K562 (cell line): ENCODE results near the gene AKAP13. TPM values are rescaled to one million over a fixed set of nuclear protein-coding genes. Genes with fewer than 3 reads are reported as not detected.
"Not testable (repeated sequence)": the region's sequence is repeated elsewhere in the genome, so short reads cannot be mapped to it uniquely, and the experiment has no call there.

Experiments
- ATAC-seq: fragments of 200-7000 bp; cut with Tn5 transposase; 3 replicates; pipeline ENCODE4 v1.9.1; 2020; ENCODE audit warnings: moderate library complexity
- BruUV-seq: library from RNA; stranded (reverse); fragments of 400-500 nt; replicated peaks from 2 replicates; lab custom pipeline; 2021; lab: Mats Ljungman, UMichigan
- CTCF ChIA-PET: fragments of 300-600 bp; formaldehyde crosslinking; extraction: SDS; loops from one replicate; lab custom pipeline; 2021; ENCODE audit warnings: low intra/inter-chr PET ratio; lab: Yijun Ruan, JAX
- POLR2A ChIA-PET: fragments of 300-600, 350-650 bp; sonication (Branson Sonifier 250); formaldehyde crosslinking; extraction: SDS; loops from one replicate; lab custom pipeline; 2021; ENCODE audit warnings: antibody characterized with exemption, inconsistent platforms; lab: Yijun Ruan, JAX
- DNase-seq, 4 experiments: peaks; one replicate each; pipeline versions ENCODE4 v3.0.0 to v3.0.0-alpha.2; 2011 to 2018; ENCODE audit warnings: low spot score in 3 of 4, mixed read lengths in 3 of 4; ENCODE audit errors: extremely low read depth in 1 of 4
- FAIRE-seq: peaks from 2 replicates; lab custom pipeline; 2011; peaks lifted over from hg19 to GRCh38; lab: Jason Lieb, UNC
- H2AFZ ChIP-seq: 2 replicates; pipeline ENCODE4 v1.6.0; 2011; ENCODE audit warnings: low read depth, low read length, control low read depth, inconsistent platforms
- H3K27ac ChIP-seq: fragments of 200-600 bp; 3 replicates; pipeline ENCODE4 v1.8.0; 2011; ENCODE audit warnings: low read depth, mild to moderate bottlenecking, control low read depth, inconsistent platforms, low read length, moderate library complexity, mixed read lengths; ENCODE audit errors: extremely low read depth
- H3K27me3 ChIP-seq, 2 experiments: fragments of 300-600 bp in 1 of 2; 2 replicates in 1 of 2; 3 replicates in 1 of 2; pipeline versions ENCODE4 v1.6.0 to v1.8.0; 2011; ENCODE audit warnings: inconsistent platforms in 2 of 2, low read length in 2 of 2, mild to moderate bottlenecking in 1 of 2, mixed read lengths in 1 of 2, moderate library complexity in 1 of 2; ENCODE audit not compliant: control insufficient read depth in 2 of 2, insufficient read depth in 2 of 2
- H3K36me3 ChIP-seq: fragments of 300-600 bp; 3 replicates; pipeline ENCODE4 v1.8.0; 2011; ENCODE audit warnings: mild to moderate bottlenecking, low read length, inconsistent platforms; ENCODE audit not compliant: control insufficient read depth, insufficient read depth
- H3K4me1 ChIP-seq, 2 experiments: fragments of 200-600 bp in 1 of 2; replicated peaks in 1 of 2; 2 replicates in 1 of 2; 3 replicates in 1 of 2; pipeline versions ENCODE4 v1.5.1 to v1.8.0; 2011; ENCODE audit warnings: inconsistent platforms in 2 of 2, low read length in 2 of 2, mild to moderate bottlenecking in 1 of 2, mixed read lengths in 1 of 2, moderate library complexity in 1 of 2; ENCODE audit not compliant: control insufficient read depth in 2 of 2, insufficient read depth in 2 of 2
- H3K4me2 ChIP-seq: 2 replicates; pipeline ENCODE4 v1.6.1; 2011; ENCODE audit warnings: low read length, control low read depth, inconsistent platforms, mixed read lengths; ENCODE audit not compliant: insufficient read depth
- H3K4me3 ChIP-seq: fragments of 200-600 bp; sonication (generic), shearing (Covaris generic); 2 replicates; pipeline ENCODE4 v1.5.1; 2016; ENCODE audit warnings: control low read depth, inconsistent platforms
- H3K79me2 ChIP-seq: fragments of 200-600 bp; 3 replicates; pipeline ENCODE4 v1.8.0; 2011; ENCODE audit warnings: low read length, inconsistent platforms; ENCODE audit not compliant: control insufficient read depth, insufficient read depth
- H3K9ac ChIP-seq, 2 experiments: 2 replicates each; pipeline versions ENCODE4 v1.6.0 to v1.6.1; 2011; ENCODE audit warnings: low read depth in 2 of 2, low read length in 2 of 2, control low read depth in 1 of 2, inconsistent platforms in 1 of 2, mild to moderate bottlenecking in 1 of 2, mixed read lengths in 1 of 2; ENCODE audit not compliant: insufficient read depth in 1 of 2
- H3K9me1 ChIP-seq: one replicate; pipeline ENCODE4 v1.6.0; 2011; ENCODE audit warnings: inconsistent platforms, mild to moderate bottlenecking, low read length, moderate library complexity; ENCODE audit not compliant: control insufficient read depth, insufficient read depth
- H3K9me3 ChIP-seq: replicated peaks from 2 replicates; pipeline ENCODE4 v1.5.1; 2011; ENCODE audit warnings: low read depth, low read length, inconsistent platforms; ENCODE audit not compliant: control insufficient read depth, insufficient read depth
- H4K20me1 ChIP-seq: replicated peaks from 2 replicates; pipeline ENCODE4 v1.6.1; 2011; ENCODE audit warnings: low read length, inconsistent platforms, mixed read lengths; ENCODE audit not compliant: control insufficient read depth, insufficient read depth
- ATF4 ChIP-seq: fragments of 450-650 bp; formaldehyde crosslinking; IDR thresholded peaks from 2 replicates; pipeline ENCODE4 v1.4.0; 2022; ENCODE audit warnings: mild to moderate bottlenecking, moderate library complexity
- BCOR ChIP-seq: fragments of 450-650 bp; IDR thresholded peaks from 2 replicates; pipeline ENCODE4 v1.6.1; 2016
- BMI1 ChIP-seq: fragments of 150-350 bp; IDR thresholded peaks from 2 replicates; pipeline ENCODE4 v1.6.1; 2014; ENCODE audit warnings: low read length
- ELK1 ChIP-seq: sonication (generic); formaldehyde crosslinking; IDR thresholded peaks from 2 replicates; pipeline ENCODE4 v1.8.1; 2022; ENCODE audit warnings: missing genetic modification reagents
- GTF2A2 ChIP-seq: IDR thresholded peaks from 2 replicates; pipeline ENCODE4 v1.6.1; 2016; ENCODE audit warnings: mild to moderate bottlenecking, missing genetic modification characterization, missing compliant biosample characterization
- IFI16 ChIP-seq: fragments of 250-450 bp; sonication (Bioruptor Pico); IDR thresholded peaks from 2 replicates; pipeline ENCODE4 v2.1.2; 2022; ENCODE audit warnings: mild to moderate bottlenecking, inconsistent platforms
- LEF1 ChIP-seq: fragments of 450-650 bp; IDR thresholded peaks from 2 replicates; pipeline ENCODE4 v1.6.1; 2016; ENCODE audit warnings: mild to moderate bottlenecking
- YY1 ChIP-seq, 3 experiments: IDR thresholded peaks; 2 replicates each; pipeline ENCODE4 v1.6.1; 2011; ENCODE audit warnings: low read length in 2 of 3, mild to moderate bottlenecking in 2 of 3, moderate library complexity in 2 of 3, borderline replicate concordance in 1 of 3, control low read depth in 1 of 3, low read depth in 1 of 3; ENCODE audit not compliant: insufficient read depth in 3 of 3, insufficient replicate concordance in 2 of 3, control insufficient read depth in 1 of 3, insufficient read length in 1 of 3; ENCODE audit errors: extremely low read depth in 1 of 3
- ZNF586 ChIP-seq: fragments of 450-650 bp; formaldehyde crosslinking; conservative IDR thresholded peaks from 2 replicates; pipeline ENCODE4 v1.4.0; 2020; ENCODE audit warnings: mild to moderate bottlenecking, moderate library complexity
- WGBS: fragments of 100-300 bp; shearing (Covaris generic); methylation state at CpG from one replicate; pipeline ENCODE4 v1.1.6; 2016; ENCODE audit warnings: low coverage, mixed read lengths; ENCODE audit not compliant: insufficient coverage; ENCODE audit errors: missing lambda C conversion rate; 5-methylcytosine and 5-hydroxymethylcytosine counted together
- in situ Hi-C: fragments of 300-500 bp; cut with MboI; formaldehyde crosslinking; loops from 4 replicates; pipeline ENCODE4 v1.15.0; 2018; ENCODE audit warnings: inconsistent platforms, mixed read lengths
- intact Hi-C: fragments of 100-400 bp; cut with micrococcal nuclease; formaldehyde crosslinking; loops from 2 replicates; pipeline ENCODE4 v1.14.2; 2022
- polyA plus RNA-seq, 8 experiments: library from polyadenylated mRNA; depleted of rRNA in 4 of 8; stranded (reverse) in 5 of 8; unstranded in 3 of 8; fragments of >200 nt; fragmentation: Nextera tagmentation in 2 of 8; fragmentation: Illumina TruSeq in 1 of 8; extraction: Ambion mirVana in 2 of 8; extraction: Trizol in 1 of 8; gene quantifications; 2 replicates each; pipeline versions ENCODE4 v1.2.1 to v1.2.3, GENCODE V29; 2011 to 2014; ENCODE audit warnings: inconsistent platforms in 1 of 8, missing spikeins in 1 of 8
- total RNA-seq, 7 experiments: library from RNA; depleted of rRNA in 6 of 7; stranded (reverse); fragments of >200 nt in 6 of 7; fragmentation: Illumina TruSeq in 2 of 7; extraction: Trizol in 2 of 7; gene quantifications; 2 replicates each; pipeline versions ENCODE4 v1.2.1 to v1.2.3, GENCODE V29; 2011 to 2021; ENCODE audit warnings: low replicate concordance in 1 of 7

AKAP13 gene
- total and polyA plus RNA-seq, 9 of the 15 experiments (the other 6 are each of a cell fraction or from before 2014, with no cell fraction given): 0.03 to 1.7 (median 0.42) TPM

- H4K20me1 ChIP-seq, intact Hi-C loops, H3K4me2 ChIP-seq, H3K9me1 ChIP-seq, H3K9me3 ChIP-seq, H3K79me2 ChIP-seq, BruUV-seq, CTCF ChIA-PET, DNase-seq, H3K4me1 ChIP-seq, H3K4me3 ChIP-seq, H3K27me3 ChIP-seq, in situ Hi-C loops, ATAC-seq, H3K36me3 ChIP-seq, H3K27ac ChIP-seq, H2AFZ ChIP-seq, H3K9ac ChIP-seq, FAIRE-seq: not testable (repeated sequence)
- POLR2A ChIA-PET: interaction anchor here (0.7 kb wide), 1 partner anchor 14 kb away, joined by 3 read pairs; no protein-coding TSS in a partner anchor
- 0% methylated on average over 7 of the region's 8 CpGs for WGBS
Measured at GRCh38 chr15:85351501-85351900, 28.9 kb upstream of the AKAP13 start.

- no peaks in the 10 kb centered on the region for H3K36me3 ChIP-seq
- ATAC-seq (no peak), FAIRE-seq (no peak), DNase-seq (no peak)
- no peak overlapping the region for H2AFZ ChIP-seq
- H4K20me1 ChIP-seq: no peaks in the 10 kb centered on the region
- no peak overlapping the region for H3K9ac ChIP-seq
- POLR2A ChIA-PET: no interaction called here
- H3K4me1 ChIP-seq: no peaks in the 10 kb centered on the region
- in situ Hi-C loops: no loop called here
- intact Hi-C loops: no loop called here
- H3K27me3 ChIP-seq: no peaks in the 10 kb centered on the region
- no peaks in the 10 kb centered on the region for H3K79me2 ChIP-seq
- no peak overlapping the region for H3K4me2 ChIP-seq
- no peaks in the 10 kb centered on the region for H3K9me3 ChIP-seq
- TF ChIP-seq ZNF586 (no peak), LEF1 (no peak), BMI1 (no peak), BCOR (no peak), ELK1 (no peak), GTF2A2 (tag) (no peak), ATF4 (CRISPR knock-in tag) (no peak), YY1 (IDR thresholded peaks at IDR 0.05; ENCODE audit: borderline replicate concordance in 1 of 3, control insufficient read depth in 1 of 3, extremely low read depth in 1 of 3, insufficient read depth in 3 of 3, insufficient read length in 1 of 3, insufficient replicate concordance in 2 of 3, low read depth in 1 of 3, low read length in 2 of 3) (no peak), IFI16 (CRISPR knock-in tag) (no peak)
- H3K4me3 ChIP-seq: no peak overlapping the region
- no peaks in the 10 kb centered on the region for H3K9me1 ChIP-seq
- no peak overlapping the region for H3K27ac ChIP-seq
- WGBS: under 1% methylated on average over 4 of the region's 4 CpGs
- BruUV-seq: no TSS peak
- CTCF ChIA-PET: no interaction called here
Measured at GRCh38 chr15:85351965-85352364, 28.4 kb upstream of the AKAP13 start.
